ENCODE data around the gene MOGAT3.
A peak's percentile ranks its signal among the peaks of the same experiment; 100 is the strongest.

MOGAT3 gene

DNA sequence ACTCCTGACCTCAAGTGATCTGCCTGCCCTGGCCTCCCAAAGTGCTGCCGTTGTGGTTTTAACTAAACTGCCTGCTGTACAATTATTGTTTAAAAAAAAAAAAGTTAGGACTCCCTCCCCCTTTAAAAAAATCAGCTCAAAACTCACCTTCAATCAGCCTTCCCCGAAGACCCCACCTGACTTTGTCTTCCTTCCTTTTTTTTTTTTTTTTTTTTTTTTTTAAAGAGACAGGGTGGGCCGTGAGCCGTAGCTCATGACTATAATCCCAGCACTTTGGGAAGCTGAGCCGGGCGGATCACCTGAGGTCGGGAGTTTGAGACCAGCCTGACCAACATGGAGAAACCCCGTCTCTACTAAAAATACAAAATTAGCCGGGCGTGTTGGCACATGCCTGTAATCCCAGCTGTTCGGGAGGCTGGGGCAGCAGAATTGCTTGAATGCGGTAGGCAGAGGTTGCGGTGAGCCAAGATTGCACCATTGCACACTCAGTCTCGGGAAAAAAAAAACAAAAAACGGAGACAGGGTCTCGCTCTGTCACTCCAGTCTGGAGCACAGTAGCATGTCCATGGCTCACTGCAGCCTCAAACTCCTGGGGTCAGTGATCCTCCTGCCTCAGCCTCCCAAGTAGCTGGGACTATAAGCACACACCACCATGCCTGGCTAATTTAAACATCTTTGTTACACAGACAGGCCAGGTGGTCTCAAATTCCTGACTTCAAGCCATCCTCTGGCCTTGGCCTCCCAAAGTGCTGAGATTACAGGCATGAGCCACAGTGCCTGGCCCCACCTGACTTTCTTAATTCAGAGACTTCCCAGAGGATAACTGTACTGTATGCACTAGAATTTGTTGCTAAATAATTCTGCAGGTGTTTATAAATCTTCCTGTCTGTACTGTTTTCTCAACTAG is 40.9 kb upstream of the MOGAT3 start:
- TF ChIP-seq, protein P1, sequence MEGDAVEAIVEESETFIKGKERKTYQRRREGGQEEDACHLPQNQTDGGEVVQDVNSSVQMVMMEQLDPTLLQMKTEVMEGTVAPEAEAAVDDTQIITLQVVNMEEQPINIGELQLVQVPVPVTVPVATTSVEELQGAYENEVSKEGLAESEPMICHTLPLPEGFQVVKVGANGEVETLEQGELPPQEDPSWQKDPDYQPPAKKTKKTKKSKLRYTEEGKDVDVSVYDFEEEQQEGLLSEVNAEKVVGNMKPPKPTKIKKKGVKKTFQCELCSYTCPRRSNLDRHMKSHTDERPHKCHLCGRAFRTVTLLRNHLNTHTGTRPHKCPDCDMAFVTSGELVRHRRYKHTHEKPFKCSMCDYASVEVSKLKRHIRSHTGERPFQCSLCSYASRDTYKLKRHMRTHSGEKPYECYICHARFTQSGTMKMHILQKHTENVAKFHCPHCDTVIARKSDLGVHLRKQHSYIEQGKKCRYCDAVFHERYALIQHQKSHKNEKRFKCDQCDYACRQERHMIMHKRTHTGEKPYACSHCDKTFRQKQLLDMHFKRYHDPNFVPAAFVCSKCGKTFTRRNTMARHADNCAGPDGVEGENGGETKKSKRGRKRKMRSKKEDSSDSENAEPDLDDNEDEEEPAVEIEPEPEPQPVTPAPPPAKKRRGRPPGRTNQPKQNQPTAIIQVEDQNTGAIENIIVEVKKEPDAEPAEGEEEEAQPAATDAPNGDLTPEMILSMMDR (IDR thresholded peaks at IDR 0.05; ENCODE audit: insufficient read depth, low read depth, low read length, missing control alignments), result no peak
- no peak overlapping the region for H3K4me3 ChIP-seq (ENCODE audit: low read length)
- DNase-seq (ENCODE audit: low read depth), result peak; percentile 75

DNA sequence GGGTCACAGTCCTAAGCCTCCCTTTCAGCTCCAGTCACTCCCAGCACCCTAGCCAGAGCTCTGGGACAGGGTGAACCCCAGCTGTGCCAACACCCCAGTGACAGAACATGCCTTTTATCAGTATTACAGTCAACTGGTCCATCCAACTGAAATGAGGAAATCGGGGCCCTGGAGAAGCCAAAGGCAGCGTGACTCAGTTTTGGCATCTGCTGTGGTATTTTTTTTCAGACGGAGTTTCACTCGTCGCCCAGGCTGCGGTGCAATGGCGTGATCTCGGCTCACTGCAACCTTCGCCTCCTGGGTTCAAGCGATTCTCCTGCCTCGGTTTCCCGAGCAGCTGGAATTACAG is 40.2 kb upstream of the MOGAT3 start:
- TF ChIP-seq, protein P1 (IDR thresholded peaks at IDR 0.05; ENCODE audit: insufficient read depth, low read depth, low read length, missing control alignments), result no peak
- no peak overlapping the region for H3K4me3 ChIP-seq (ENCODE audit: low read length)
- DNase-seq (ENCODE audit: low read depth), result peak; percentile 32

GRCh38 chr7:101240226-101241014 is 39.6 kb upstream of the MOGAT3 start:
- H3K4me3 ChIP-seq (ENCODE audit: low read length), result no peak overlapping the region
- TF ChIP-seq, protein P1 (IDR thresholded peaks at IDR 0.05; ENCODE audit: insufficient read depth, low read depth, low read length, missing control alignments), result no peak
- no peak for DNase-seq (ENCODE audit: low read depth)

DNA sequence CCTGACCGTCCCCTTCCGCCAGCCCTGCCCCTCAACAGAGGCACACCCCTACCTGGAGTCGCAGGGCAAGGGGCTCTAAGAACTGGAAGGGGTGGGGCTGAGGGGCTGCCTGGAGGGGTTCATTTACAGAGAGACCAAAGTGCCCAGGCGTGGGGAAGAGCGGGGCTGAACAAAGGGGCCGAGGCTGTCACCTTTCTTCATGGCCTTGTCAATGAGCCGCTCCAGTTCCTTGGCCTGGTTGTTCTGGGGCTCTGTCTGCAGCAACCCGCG is 39.0 kb upstream of the MOGAT3 start:
- TF ChIP-seq, protein P1 (IDR thresholded peaks at IDR 0.05; ENCODE audit: insufficient read depth, low read depth, low read length, missing control alignments), result no peak
- H3K4me3 ChIP-seq (ENCODE audit: low read length), result no peak overlapping the region

GRCh38 chr7:101239191-101239950 is 38.5 kb upstream of the MOGAT3 start:
- DNase-seq (ENCODE audit: low read depth), result no peak
- TF ChIP-seq, protein P1 (IDR thresholded peaks at IDR 0.05; ENCODE audit: insufficient read depth, low read depth, low read length, missing control alignments), result no peak
- H3K4me3 ChIP-seq (ENCODE audit: low read length), result no peak overlapping the region

More for the DNA sequence above, 39.0 kb upstream of the MOGAT3 start:
- no peak for DNase-seq (ENCODE audit: low read depth)

- TF ChIP-seq, protein P1 (IDR thresholded peaks at IDR 0.05; ENCODE audit: insufficient read depth, low read depth, low read length, missing control alignments), result no peak
- DNase-seq (ENCODE audit: low read depth), result no peak
- no peak overlapping the region for H3K4me3 ChIP-seq (ENCODE audit: low read length)
Observed at GRCh38 chr7:101238226-101239182, 37.7 kb upstream of the MOGAT3 start.
